OCI-LY3 (cell line): ENCODE measurements around the gene LUZP2.

Source experiments
- CTCF ChIP-seq: fragments of 200-600, 300-600 bp; sonication (generic); IDR thresholded peaks from 2 replicates; pipeline ENCODE4 v1.5.1; 2014; ENCODE audit warnings: antibody characterized with exemption, low read length, low read depth
- EZH2phosphoT487 ChIP-seq: fragments of 200-600 bp; shearing (Covaris generic); IDR thresholded peaks from 2 replicates; pipeline ENCODE4 v1.6.1; 2018; ENCODE audit warnings: antibody characterized with exemption, mixed run types, low read depth

GRCh38 chr11:24748261-24748660 lies 251.4 kb downstream of the LUZP2 start:
- TF ChIP-seq CTCF = no peak
- no peak for TF ChIP-seq EZH2phosphoT487
